Activated CD4-positive, CD25-positive, alpha-beta regulatory T cell treated with anti-CD3 and anti-CD28 coated beads, Interleukin-2, amount 50 U/mL, for 16 hours (primary cell): ENCODE results near the gene GADD45B.
"Not testable (repeated sequence)": the region's sequence is repeated elsewhere in the genome, so short reads cannot be mapped to it uniquely, and the experiment has no call there.

Source experiments
- DNase-seq: peaks from one replicate; pipeline ENCODE4 v3.0.0-alpha.2; 2020; ENCODE audit warnings: low read depth, low spot score

GADD45B gene

GRCh38 chr19:2488405-2488941, 12.5 kb downstream of the GADD45B start:
- DNase-seq, result no peak

DNA sequence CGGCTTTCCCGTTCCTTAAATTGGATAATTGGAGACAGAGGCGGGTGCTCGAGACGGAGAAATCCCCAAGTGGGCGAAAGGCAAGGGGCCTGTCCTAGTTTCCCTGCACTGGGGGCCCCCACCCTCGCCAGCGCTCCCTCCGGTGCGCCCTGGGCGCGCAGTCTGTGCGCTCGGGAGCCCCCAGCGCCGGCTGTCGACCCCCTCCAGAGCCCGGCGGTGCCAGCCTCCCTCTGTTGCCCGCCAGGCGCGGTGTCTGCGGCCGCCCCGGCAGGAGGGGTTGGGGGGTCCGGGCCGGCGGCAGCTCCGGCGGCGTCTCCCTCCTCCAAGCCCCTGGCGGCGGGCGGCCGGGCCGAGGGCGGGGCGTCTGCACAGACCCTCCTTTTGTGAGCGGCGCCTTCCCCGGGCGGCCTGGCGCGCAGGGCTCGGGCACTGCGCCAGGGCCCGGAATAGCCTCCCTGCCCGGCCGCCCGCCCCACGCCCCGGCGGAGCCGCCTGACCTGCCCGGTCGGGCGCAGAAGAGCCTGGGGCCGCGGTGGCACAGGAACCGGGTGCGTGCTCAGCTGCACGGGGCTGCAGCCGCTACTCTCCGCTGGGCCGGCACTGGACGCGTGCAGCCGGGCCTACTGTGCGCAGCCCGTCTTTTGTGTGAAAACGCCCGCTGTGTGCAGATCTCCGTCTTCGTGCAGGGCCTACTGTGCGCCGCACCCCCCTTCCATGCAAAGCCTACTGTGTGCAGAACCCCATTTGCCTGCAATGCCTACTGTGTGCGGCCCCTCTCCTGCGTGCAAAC, 13.2 kb downstream of the GADD45B start:
- no peak for DNase-seq

GRCh38 chr19:2490659-2491058, 14.7 kb downstream of the GADD45B start:
- DNase-seq, result no peak

- no peak for DNase-seq
These were observed 15.3 kb downstream of the GADD45B start for GRCh38 chr19:2491130-2491801.

DNA sequence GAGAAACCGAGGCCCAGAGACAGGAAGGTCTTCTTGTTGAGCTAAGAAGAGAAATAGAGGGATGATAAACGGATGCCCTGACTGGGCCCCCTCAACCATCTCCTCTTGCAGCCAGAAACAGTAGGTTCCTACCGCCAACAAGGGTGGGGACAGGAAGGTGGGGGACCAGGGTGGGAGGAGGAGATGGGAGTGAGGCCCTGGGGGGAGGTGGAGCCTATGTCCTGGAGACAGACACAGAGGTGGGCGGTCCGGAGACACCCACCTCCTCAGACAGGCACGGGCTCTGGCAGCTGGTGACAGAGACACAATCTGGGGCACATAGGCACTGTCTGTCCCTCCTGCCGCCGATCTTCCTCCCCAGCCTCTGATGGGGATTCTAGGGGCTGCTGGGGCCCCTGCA, 16.9 kb downstream of the GADD45B start:
- no peak for DNase-seq

DNA sequence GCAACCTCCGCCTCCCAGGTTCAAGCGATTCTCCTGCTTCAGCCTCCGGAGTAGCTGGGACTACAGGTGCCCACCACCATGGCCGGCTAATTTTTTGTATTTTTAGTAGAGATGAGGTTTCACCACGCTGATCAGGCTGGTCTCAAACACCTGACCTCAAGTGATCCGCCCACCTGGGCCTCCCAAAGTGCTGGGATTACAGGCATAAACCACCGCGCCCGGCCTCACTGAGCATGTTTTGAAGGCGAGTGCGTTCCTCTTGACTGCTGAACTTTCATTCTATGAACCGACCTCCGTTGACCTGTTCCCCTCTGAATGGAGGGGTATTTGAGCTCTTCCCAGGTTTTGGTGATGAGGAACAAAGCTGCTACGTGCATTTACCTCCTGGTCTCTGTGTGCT, 17.5 kb downstream of the GADD45B start:
- not testable (repeated sequence) for DNase-seq

GRCh38 chr19:2494084-2494446, 18.1 kb downstream of the GADD45B start:
- no peak for DNase-seq

DNA sequence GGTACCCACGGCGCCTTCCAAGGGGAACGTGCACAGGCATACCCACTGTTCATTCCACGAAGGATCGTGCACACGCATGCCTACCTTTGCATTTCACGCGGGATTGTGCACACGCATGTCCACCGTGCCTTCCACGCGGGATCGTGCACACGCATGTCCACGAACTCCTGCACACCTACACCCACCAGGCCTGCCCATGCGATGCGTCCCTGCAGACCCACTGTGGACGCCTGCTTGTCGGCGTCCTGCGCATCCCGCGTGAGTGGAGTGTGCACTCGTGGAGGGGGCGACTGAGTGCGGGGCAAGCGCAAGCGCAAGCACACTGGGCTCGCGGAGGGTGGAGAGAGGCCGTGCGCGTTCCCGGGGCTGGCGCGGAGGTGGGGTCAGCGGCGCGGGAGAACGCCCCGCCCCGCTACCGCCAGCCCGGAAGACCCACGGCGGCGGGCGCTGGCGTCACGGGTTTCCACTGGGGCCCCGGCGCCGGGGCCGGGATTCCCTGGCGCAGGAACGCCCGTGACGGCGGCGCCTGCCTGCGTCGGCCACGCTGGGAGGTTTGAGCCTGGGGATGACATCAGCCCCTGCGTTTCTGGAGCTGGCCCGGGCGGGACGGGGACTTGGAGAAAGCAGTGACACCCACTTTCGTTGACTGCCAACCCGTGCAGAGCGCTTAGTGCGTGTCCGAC, 18.7 kb downstream of the GADD45B start:
- no peak for DNase-seq

GRCh38 chr19:2495130-2495641, 19.3 kb downstream of the GADD45B start:
- DNase-seq, result no peak

- DNase-seq, result no peak
These were observed 19.9 kb downstream of the GADD45B start for GRCh38 chr19:2495651-2496316.

GRCh38 chr19:2497186-2497585, 21.3 kb downstream of the GADD45B start:
- DNase-seq, result no peak

DNA sequence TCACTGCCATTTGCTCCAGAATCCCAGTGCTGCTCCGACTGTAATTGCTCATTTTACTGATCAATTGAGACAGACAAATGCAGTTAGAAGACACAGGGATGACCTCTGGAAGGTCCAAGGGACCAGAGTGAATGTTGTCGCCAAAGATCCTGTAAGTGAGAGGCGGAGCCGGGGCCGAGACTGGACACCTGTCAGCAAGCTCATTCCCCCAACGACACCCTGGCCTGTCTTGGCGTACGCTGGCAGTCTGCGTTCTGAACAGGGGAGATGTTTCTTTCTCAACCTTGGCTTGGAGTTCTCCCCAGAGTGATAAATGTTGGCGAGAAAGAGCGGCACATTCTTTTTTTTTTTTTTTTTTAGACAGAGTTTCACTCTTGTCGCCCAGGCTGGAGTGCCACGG, 24.2 kb downstream of the GADD45B start:
- no peak for DNase-seq

- no peak for DNase-seq
These were observed 24.9 kb downstream of the GADD45B start for GRCh38 chr19:2500841-2501261.

DNA sequence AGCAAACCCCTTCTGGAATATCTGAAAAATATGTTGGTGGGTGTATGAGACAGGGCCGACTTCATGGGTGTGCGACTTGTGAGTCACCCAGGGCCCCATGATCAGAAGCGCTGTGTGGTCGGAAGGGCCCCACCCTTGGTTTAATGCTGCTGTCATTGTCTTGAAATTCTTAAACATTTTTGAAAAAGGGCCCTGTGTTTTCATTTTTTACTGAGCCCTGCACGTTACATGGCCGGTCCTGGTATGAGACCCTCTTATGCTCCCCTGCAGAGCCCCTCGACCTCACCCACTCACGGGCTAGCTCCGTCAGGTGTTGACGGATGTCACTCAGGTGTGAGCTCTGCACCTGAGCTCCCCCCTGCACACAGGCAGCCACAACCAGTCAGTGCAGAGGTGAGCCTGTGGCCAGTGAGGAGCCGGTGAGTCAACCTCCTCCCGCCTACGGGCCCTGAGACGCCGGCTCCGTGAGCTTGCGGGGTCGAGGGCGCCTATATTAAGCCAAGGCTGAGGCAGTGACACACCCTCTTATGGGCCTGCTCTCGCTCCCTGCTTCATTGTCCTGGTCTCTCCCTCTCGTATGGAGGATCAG, 27.7 kb downstream of the GADD45B start:
- DNase-seq, result peak; percentile 36

DNA sequence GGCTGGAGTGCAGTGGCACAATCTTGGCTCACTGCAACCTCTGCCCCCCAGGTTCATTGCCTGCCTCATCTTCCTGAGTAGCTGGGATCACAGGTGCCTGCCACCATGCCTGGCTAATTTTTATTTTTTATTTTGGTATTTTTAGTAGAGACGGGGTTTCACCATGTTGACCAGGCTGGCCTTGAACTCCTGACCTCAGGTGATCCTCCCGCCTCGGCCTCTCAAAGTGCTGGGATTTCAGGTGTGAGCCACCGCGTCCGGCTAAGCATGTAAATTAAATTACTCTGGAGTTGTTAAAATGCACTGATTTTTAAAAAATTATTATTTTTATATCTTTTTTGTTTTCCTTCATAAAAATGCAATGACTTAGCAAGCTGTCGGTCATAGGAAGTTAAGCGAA, 30.7 kb downstream of the GADD45B start:
- not testable (repeated sequence) for DNase-seq

GRCh38 chr19:2507109-2507508, 31.2 kb downstream of the GADD45B start:
- DNase-seq, result no peak

DNA sequence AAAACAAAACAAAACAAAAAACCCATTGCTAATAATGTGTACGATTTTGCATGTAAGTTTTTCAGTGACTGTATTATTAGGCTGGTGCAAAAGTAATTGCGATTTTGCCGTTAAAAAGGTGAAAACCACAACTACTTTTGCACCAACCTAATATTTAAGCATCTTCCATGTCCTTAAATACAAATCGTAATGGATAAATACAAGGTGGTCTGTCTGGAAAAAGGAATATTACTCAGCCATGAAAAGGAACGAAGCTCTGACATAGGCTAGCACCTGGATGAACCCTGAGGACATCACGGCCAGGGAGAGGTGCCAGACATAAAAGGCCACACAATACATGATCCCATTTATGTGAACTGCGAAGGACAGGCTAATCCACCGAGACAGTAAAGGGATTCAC, 33.2 kb downstream of the GADD45B start:
- no peak for DNase-seq

GRCh38 chr19:2511570-2511969, 35.6 kb downstream of the GADD45B start:
- no peak for DNase-seq

DNA sequence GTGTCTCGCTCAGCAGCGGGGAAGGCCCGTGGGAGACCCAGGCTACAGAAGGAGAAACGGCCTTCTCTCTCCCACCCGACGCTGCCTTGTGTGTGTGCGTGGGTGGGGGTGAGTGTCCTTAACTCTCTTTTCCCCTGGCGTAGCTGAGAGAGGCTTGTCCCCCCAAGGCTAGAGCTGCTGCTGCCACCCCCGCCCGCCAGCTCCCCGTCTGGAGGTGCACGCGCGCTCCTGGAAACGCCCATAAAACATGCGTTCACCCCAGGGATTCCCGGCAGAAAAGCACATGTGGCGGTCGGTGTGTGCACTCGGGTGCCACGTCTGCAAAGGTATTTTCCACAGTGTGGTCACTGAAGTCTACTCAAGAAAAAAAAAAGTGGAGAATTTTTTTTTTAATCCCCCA, 36.1 kb downstream of the GADD45B start:
- DNase-seq, result no peak

- DNase-seq, result no peak
These were observed 36.9 kb downstream of the GADD45B start for GRCh38 chr19:2512523-2513431.
